Measurements from ENCODE around the gene FAT1.

The FAT1 gene

DNA sequence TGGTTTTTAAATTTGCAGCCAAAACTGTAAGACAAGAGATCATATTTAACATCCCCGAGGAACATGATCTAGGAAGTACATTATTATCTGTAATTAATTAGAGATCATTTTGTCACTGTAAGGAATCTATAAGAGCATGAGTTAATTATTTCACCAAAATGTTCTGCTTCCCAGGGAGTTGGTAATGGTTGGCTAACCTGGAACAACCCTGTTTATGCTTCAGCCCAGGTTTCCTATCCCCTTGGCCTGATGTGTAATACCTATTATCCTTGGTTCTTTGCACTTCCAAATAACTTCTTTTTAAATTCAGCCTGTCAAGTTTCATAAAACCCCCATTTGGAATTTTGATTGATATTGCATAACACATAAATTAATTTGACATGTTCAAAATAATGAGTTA, 161.9 kb downstream of the FAT1 start:
- DNase-seq (ENCODE audit: low spot score) = no peak

GRCh38 chr4:186560647-186561046, 163.0 kb downstream of the FAT1 start:
- no peak for DNase-seq (ENCODE audit: low spot score)

DNA sequence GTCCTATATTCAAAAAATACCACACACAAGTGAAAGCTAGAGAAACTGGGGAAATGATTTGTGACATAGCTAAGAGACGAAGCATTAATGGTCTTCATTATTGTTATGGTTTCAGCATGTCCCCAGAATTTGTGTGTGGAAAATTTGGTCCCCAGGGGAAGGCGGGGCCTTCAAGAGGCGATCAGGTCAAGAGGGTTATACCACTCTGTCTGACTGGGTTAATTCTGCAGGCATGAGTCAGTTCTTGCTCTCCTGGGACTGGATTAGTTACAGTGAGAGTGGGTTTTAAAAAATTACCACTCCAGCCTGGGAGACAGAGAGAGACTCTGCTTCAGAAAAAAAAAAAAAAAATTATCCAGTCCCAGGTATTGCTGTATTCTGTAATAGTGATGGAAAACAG, 166.2 kb downstream of the FAT1 start:
- DNase-seq (ENCODE audit: low spot score) = peak; percentile 45

GRCh38 chr4:186557061-186557460, 166.6 kb downstream of the FAT1 start:
- no peak for DNase-seq (ENCODE audit: low spot score)

DNA sequence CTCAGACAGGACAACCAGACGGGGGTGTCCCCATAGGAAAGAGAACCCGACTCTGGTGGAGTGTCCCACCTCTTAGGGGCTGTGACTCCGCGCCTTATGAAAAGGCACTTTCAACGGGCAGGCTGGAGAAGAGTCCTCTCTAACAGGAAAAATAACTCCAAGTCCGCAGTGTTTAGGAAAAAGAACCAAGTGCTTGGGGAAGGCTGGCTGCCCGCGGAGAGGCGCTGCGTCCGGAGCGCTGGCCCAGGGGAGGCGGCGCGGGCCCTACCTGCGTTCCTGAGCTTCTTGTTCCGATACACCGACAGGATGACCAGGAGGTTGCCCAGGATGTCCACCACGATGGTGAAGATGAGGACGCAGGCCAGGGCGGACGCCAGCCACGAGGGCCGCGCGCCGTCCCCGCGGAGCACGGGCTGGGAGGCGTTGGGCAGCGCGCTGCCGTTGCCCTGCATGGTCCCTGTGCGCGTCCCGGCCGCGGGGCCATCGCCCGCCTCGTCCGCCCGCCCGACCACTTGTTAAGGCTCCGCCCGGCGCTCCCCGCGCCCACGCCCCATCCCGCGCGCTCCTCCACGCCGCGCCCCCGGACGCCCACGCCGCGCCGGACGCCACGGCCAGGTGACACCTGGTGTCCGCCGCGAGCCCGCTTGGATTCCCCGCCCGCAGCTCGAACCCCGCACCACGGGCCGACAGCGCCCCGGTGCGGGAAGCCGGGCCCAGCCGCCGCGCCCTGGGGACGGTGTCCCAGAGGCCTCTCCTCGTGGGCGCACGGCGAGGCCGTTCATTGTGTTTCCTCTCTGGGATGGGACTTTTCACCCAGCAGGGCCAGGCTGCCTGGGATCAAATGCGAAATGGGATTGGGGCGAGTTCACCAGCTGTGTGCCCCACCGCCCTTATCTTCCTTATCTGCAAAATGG, 168.5 kb downstream of the FAT1 start, which contains the start of gene MTNR1A:
Gene MTNR1A (minus strand): TSS at position 654 of the 914 bp plus-strand sequence. CDS start 202 bp downstream, at position 452.
- DNase-seq (ENCODE audit: low spot score) = peak; percentile 32

GRCh38 chr4:186554539-186554913, 169.1 kb downstream of the FAT1 start:
- DNase-seq (ENCODE audit: low spot score) = peak; percentile 26

DNA sequence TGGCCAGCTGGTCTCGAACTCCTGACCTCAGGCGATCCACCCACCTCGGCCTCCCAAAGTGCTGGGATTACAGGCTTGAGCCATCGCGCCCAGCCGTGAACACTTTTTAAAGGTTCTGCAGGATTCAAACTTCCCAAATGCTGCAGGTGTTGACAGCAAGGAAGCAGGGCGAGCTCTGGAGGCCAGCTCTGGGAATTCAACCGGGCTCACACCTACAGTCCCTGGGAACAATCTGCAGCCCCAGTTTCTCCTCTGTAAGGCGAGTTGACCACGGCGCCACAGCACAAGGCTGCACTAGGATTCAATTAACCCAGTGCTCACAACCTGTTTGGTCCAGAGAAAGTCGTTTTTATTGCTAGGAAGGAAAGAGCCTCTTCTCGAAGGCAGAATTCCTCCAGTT, 169.9 kb downstream of the FAT1 start:
- DNase-seq (ENCODE audit: low spot score) = no peak

GRCh38 chr4:186551849-186552248, 171.8 kb downstream of the FAT1 start:
- no peak for DNase-seq (ENCODE audit: low spot score)

GRCh38 chr4:186545436-186545835, 178.2 kb downstream of the FAT1 start:
- no peak for DNase-seq (ENCODE audit: low spot score)

- no peak for DNase-seq (ENCODE audit: low spot score)
Measured at GRCh38 chr4:186543206-186543605, 180.4 kb downstream of the FAT1 start.

- DNase-seq (ENCODE audit: low spot score) = no peak
Measured at GRCh38 chr4:186541801-186542200, 181.9 kb downstream of the FAT1 start.

GRCh38 chr4:186537843-186538521, 185.7 kb downstream of the FAT1 start:
- no peak for DNase-seq (ENCODE audit: low spot score)

Measured in GM03348 (cell line).